Motor neuron (in vitro differentiated cells): ENCODE measurements around the gene GPRC6A. TPM values are rescaled to one million over a fixed set of nuclear protein-coding genes. Genes with fewer than 3 reads are reported as not detected.

ENCODE experiments used
- ATAC-seq, 8 experiments: fragments of 200-7000 bp; cut with Tn5 transposase; replicated peaks in 6 of 8; 2 replicates each; pipeline ENCODE4 v1.8.0; 2021; ENCODE audit warnings: mild to moderate bottlenecking in 8 of 8, moderate library complexity in 8 of 8
- H3K27ac ChIP-seq, 2 donors: fragments of 250-450 bp; sonication (Bioruptor Pico); 2 replicates each; pipeline ENCODE4 v1.9.0; 2021; ENCODE audit warnings: antibody characterized with exemption in 2 of 2, mild to moderate bottlenecking in 2 of 2, moderate library complexity in 1 of 2
- H3K4me1 ChIP-seq, 2 donors: fragments of 250-450 bp; sonication (Bioruptor Pico); replicated peaks in 1 of 2; 2 replicates each; pipeline ENCODE4 v1.6.1; 2021; ENCODE audit warnings: antibody characterized with exemption in 2 of 2, mild to moderate bottlenecking in 2 of 2, moderate library complexity in 1 of 2
- H3K4me3 ChIP-seq, 5 donors: fragments of 250-450 bp; sonication (Bioruptor Pico); 2 replicates each; pipeline ENCODE4 v1.9.0; 2021; ENCODE audit warnings: antibody characterized with exemption in 5 of 5, mild to moderate bottlenecking in 5 of 5, moderate library complexity in 4 of 5
- WGBS, 10 experiments: fragments of 450-650 bp; shearing (Covaris generic); methylation state at CpG; one replicate each; pipeline ENCODE4 v1.0.0; 2022; 5-methylcytosine and 5-hydroxymethylcytosine counted together
- in situ Hi-C, 9 experiments: fragments of 400-800 bp; cut with MboI; loops; one replicate each; pipeline ENCODE4 v1.15.0; 2021; ENCODE audit warnings: low sequenced_read_pairs in 9 of 9, low pct_unique_long_range_greater_than_20kb in 2 of 9; ENCODE audit not compliant: unreplicated experiment in 9 of 9
- total RNA-seq, 8 experiments: library from RNA; unstranded; fragments of 300-600 nt; gene quantifications; 2 replicates each; pipeline versions ENCODE4 v1.2.3 to v1.2.4, GENCODE V29; 2022

GPRC6A gene
- total RNA-seq, 8 experiments from 2014 or later: 0.13 to 0.24 (median 0.18) TPM; not detected in 2

DNA sequence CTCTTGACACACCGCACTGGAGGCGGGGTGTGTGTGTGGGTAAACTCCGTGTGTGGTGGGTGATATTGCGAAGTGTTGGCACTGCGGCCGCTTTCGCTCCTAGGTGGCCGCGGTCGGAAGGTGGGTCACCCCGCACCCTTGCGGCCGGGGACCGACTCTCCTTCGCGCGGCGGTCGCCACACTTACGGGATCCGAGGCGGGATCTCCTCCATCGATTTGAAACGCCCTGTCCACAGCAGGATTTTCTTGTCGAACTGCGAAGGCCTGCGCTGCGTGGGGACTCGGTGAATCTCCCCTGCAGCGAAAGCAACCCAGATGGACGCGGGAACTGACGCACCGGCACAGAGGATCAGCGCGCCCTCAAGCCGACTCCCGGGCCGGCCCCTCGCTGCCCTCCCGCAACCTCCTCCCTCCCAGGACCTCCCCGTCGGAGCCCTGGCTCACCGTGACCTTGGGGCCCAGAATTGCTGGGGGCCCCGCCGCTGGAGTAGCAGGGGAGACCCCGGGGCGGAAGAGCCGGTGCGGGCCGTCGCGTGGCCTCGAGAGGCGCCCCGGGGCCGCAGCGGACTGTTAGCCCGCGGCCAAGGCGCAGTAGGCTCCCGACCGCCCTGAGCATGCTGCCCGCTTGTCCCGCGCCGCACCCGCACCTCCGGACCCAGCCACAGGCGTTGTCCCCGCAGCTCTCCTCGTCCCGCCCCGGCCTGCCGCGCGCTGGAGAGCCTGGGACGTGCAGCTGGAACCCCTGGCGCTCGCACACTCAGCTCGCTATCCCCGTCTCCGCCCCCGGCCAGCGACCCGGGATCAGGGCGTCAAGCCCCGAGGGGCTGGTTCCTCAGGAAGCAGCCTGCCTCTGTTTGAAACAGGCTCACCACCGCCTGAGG, 63.7 kb downstream of the GPRC6A start, which contains the start of gene FAM162B:
FAM162B (minus strand) TSS at position 759 of the 881 bp plus-strand sequence; CDS start at position 616, 143 bp downstream.
- in situ Hi-C loops: no loop called here
- H3K27ac ChIP-seq: no peak within 1 kb of the TSS
- peak within 1 kb of the TSS; percentile 24 to 40 (median 38) for H3K4me3 ChIP-seq
- 0 to 12% (median 1%) methylated on average over 1 to 22 of the region's 89 CpGs; no CpG with 5 or more reads in 4 of the 10 experiments for WGBS, 10 experiments
- no peaks in the 10 kb centered on the region for H3K4me1 ChIP-seq
- ATAC-seq: peak; percentile 73 to 90 (median 84)

GRCh38 chr6:116764629-116764960, 64.3 kb downstream of the GPRC6A start:
- no peaks in the 10 kb centered on the region for H3K4me1 ChIP-seq
- WGBS, 10 experiments: 0% methylated on average over 1 of the region's 19 CpGs; no CpG with 5 or more reads in 9 of the 10 experiments
- no peak overlapping the region for H3K27ac ChIP-seq
- ATAC-seq: peak in 4 of 8 experiments; percentile 21 to 59 (median 36)
- in situ Hi-C loops: no loop called here
- H3K4me3 ChIP-seq: peak overlapping the region in 4 of 5 donors; percentile 35 to 40 (median 39)

DNA sequence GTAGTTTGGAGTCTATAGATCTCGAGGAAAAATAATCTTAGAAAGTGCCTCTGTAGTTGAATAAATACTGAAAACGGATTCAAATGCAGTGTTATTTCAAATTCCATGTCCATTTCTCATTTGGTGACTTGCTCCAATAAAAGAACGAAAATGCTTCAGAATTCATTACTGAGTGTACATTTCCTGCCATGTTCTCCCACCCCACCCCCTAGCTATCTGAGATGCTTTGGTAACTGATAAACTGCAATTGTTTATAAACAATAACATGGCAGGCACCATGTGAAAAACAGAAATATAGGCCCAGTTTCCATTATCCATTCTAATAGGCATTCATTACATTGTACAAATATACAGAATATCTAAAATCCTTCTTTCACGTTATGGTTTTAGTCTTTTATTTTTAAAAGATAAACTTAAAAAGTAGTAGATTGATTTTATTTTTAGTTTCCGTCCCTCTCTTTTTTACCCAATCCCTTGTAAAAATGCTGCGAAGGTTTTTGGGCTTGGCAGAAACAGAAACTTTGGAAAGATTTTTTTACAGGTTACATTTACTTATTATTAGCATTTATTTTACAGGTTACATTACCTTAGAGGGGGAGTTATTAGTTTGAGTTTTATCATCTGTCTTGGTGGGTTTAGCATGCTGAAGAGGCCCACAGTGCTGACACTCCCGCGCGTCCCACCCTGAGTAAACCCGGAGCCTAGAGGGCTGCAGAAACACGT, 64.8 kb downstream of the GPRC6A start:
- Histone ChIP-seq H3K4me3 (peak overlapping the region in 1 of 5 donors; percentile 40), H3K4me1 (no peaks in the 10 kb centered on the region), H3K27ac (no peak overlapping the region)
- 43 to 96% (median 83%) methylated on average over 5 to 9 of the region's 11 CpGs for WGBS, 10 experiments
- peak in 3 of 8 experiments; percentile 5 to 50 (median 15) for ATAC-seq
- in situ Hi-C loops: no loop called here

DNA sequence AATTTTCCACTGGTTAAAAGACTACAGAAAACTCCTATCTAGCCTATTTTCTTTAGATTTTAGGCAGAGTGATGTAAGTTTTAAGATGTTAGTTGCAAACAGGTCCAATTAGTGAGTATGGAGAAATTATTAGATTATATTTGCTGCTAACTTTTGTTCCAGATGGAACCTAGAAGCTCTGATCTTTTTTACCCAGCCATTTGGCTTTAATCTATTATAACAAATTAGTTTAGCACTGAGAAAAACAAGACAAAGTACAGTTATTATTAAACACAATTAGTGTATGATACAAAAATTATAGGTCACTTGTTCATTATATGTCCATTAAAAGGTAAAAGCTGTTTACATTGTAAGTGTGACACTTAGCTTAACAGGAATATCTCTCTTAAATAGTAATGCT, 65.8 kb downstream of the GPRC6A start:
- Histone ChIP-seq H3K4me1 (no peaks in the 10 kb centered on the region), H3K4me3 (no peak overlapping the region), H3K27ac (no peak overlapping the region)
- no peak for ATAC-seq
- in situ Hi-C loops: no loop called here

- 23 to 100% (median 50%) methylated on average over 1 of the region's 1 CpG; no CpG with 5 or more reads in 3 of the 10 experiments for WGBS, 10 experiments
- H3K27ac ChIP-seq: no peak overlapping the region
- ATAC-seq: no peak
- in situ Hi-C loops: no loop called here
- H3K4me3 ChIP-seq: no peak overlapping the region
- no peaks in the 10 kb centered on the region for H3K4me1 ChIP-seq
Measured at GRCh38 chr6:116762235-116762634, 66.6 kb downstream of the GPRC6A start.

DNA sequence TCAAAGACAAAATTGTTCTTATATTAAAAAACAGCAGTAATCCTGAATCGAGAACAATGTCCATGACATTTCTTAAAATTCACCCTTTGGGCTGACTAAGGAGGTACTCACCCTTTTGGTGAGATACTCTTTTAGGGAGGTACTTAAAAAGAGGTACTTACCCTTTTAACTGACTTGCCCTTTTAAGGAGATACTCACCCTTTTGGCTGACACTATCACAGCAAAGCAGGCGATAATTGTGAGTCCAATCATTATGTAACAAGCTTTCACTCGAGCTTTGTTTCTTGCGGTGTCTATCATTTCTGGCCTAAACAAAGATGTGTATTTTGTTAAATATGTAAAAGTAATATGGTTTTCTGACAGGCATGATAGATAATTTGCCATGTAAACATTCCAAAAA, 67.1 kb downstream of the GPRC6A start:
- H3K4me3 ChIP-seq: no peak overlapping the region
- H3K27ac ChIP-seq: no peak overlapping the region
- no peaks in the 10 kb centered on the region for H3K4me1 ChIP-seq
- 17 to 91% (median 55%) methylated on average over 2 to 4 of the region's 4 CpGs; no CpG with 5 or more reads in 2 of the 10 experiments for WGBS, 10 experiments
- ATAC-seq: no peak
- in situ Hi-C loops: no loop called here

DNA sequence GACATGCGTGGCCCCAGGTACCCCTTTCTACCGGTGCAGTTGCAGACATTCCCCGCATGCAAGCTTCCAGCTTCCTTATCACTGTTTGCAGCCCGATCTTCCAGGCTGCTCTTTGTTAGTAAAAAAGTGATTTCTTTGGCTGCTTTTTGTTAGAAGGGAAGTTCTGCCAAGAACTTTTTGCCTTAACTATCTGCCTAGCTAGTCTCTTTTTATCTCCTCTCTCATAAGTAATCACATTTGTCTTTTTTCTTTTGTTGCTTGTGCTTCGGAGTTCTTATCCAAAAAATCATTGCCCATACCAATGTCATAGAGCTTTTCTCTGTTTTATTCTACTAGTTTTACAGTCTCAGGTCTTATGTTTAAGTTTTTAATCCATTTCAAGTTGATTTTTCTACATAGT, 83.7 kb downstream of the GPRC6A start:
- Histone ChIP-seq H3K4me3 (no peak overlapping the region), H3K27ac (no peak overlapping the region), H3K4me1 (no peaks in the 10 kb centered on the region)
- in situ Hi-C loops: no loop called here
- ATAC-seq: no peak
- WGBS, 10 experiments: 50 to 100% (median 75%) methylated on average over 1 to 5 of the region's 5 CpGs

Other genes with a start within 250 kb of the GPRC6A start
- 10 to 100 TPM in 1 of 8 experiments, 1 to 10 TPM in 4, under 1 TPM in 3; 0.59 to 30.4 (median 1.2) TPM for gene RSPH4A, start 212.6 kb downstream of the GPRC6A start, total RNA-seq
- gene ZUP1, start 160.3 kb downstream of the GPRC6A start, total RNA-seq: 10 to 100 TPM; 15.1 to 27.6 (median 20.1) TPM
- gene KPNA5, start 147.9 kb downstream of the GPRC6A start, total RNA-seq: 10 to 100 TPM in 6 of 8 experiments, 1 to 10 TPM in 2; 2.8 to 37.7 (median 23.1) TPM
- 10 to 100 TPM in 2 of 8 experiments, under 1 TPM in 3, not detected in 3; 0.38 to 13.1 (median 0.96) TPM for gene FAM162B, start 63.4 kb downstream of the GPRC6A start, total RNA-seq
- gene RFX6, start 48.2 kb upstream of the GPRC6A start, total RNA-seq: under 1 TPM in 3 of 8 experiments, not detected in 5; 0.04 to 0.19 (median 0.05) TPM